Heart left ventricle (tissue), 16 donors: Measurements from ENCODE around the gene CTPS2. TPM values are rescaled to one million over a fixed set of nuclear protein-coding genes. Genes with fewer than 3 reads are reported as not detected.

Source experiments
- ATAC-seq, 4 donors: fragments of 200-7000 bp; cut with Tn5 transposase; one replicate each; pipeline ENCODE4 v1.9.1; 2020 to 2022; ENCODE audit warnings: moderate library complexity in 4 of 4, mild to moderate bottlenecking in 3 of 4, moderate number of reproducible peaks in 1 of 4
- DNase-seq, 5 donors: peaks; one replicate each; pipeline ENCODE4 v3.0.0-alpha.2; 2020
- H3K27ac ChIP-seq, 12 donors: fragments of 200-600 bp; sonication (generic) in 4 of 12; one replicate each; pipeline versions ENCODE4 v1.5.0 to v1.8.0; 2016 to 2022; ENCODE audit warnings: mild to moderate bottlenecking in 2 of 12
- H3K27me3 ChIP-seq, 9 donors: fragments of 200-600 bp; sonication (generic) in 2 of 9; one replicate each; pipeline versions ENCODE4 v1.5.1 to v1.8.0; 2016 to 2022; ENCODE audit warnings: mild to moderate bottlenecking in 3 of 9
- H3K36me3 ChIP-seq, 9 donors: fragments of 200-600 bp; sonication (generic) in 2 of 9; one replicate each; pipeline versions ENCODE4 v1.5.0 to v1.8.0; 2018 to 2022; ENCODE audit warnings: mild to moderate bottlenecking in 2 of 9
- H3K4me1 ChIP-seq, 12 donors: fragments of 200-600 bp; sonication (generic) in 4 of 12; one replicate each; pipeline versions ENCODE4 v1.5.0 to v1.8.0; 2016 to 2022; ENCODE audit warnings: mild to moderate bottlenecking in 3 of 12
- H3K4me3 ChIP-seq, 12 donors: fragments of 200-600 bp; sonication (generic) in 4 of 12; one replicate each; pipeline versions ENCODE4 v1.5.0 to v1.8.0; 2017 to 2022; ENCODE audit warnings: mild to moderate bottlenecking in 9 of 12, moderate library complexity in 4 of 12
- H3K9me3 ChIP-seq, 12 donors: fragments of 200-600 bp; sonication (generic) in 4 of 12; one replicate each; pipeline versions ENCODE4 v1.5.0 to v1.8.0; 2016 to 2022; ENCODE audit warnings: mild to moderate bottlenecking in 1 of 12
- POLR2A ChIP-seq, 2 donors: fragments of 450-650 bp; IDR thresholded peaks; one replicate each; pipeline ENCODE4 v1.6.1; 2017; ENCODE audit warnings: antibody characterized with exemption in 2 of 2, mild to moderate bottlenecking in 2 of 2, moderate library complexity in 2 of 2
- WGBS, 4 donors: extraction: QIAGEN DNeasy Blood & Tissue Kit in 2 of 4; methylation state at CpG; one replicate each; pipeline versions ENCODE4 v1.1.5 to v1.1.7; 2013 to 2018; 5-methylcytosine and 5-hydroxymethylcytosine counted together
- intact Hi-C, 10 donors: fragments of 100-400 bp; cut with DNase I; formaldehyde crosslinking; loops; one replicate each; pipeline versions ENCODE4 v1.11.1 to v1.14.2; 2022
- polyA plus RNA-seq, 2 donors: library from polyadenylated mRNA; stranded (reverse); fragments of 200-250 nt; gene quantifications; one replicate each; pipeline ENCODE4 v1.2.3, GENCODE V29; 2013
- total RNA-seq, 9 donors: library from RNA; depleted of rRNA in 2 of 9; stranded (reverse); fragments of >200 nt in 2 of 9; fragmentation: NEBNext Ultra II Directional in 3 of 9; extraction: Animal tissue kit (Norgen Biotek cat#: 25700) in 3 of 9; gene quantifications; one replicate each; pipeline versions ENCODE4 v1.1.0 to v1.2.4, GENCODE V29; 2016 to 2023
- TF ChIP-seq, protein P1 (sequence below), 12 donors: fragments of 200-600 bp; sonication (generic) in 4 of 12; IDR thresholded peaks; one replicate each; pipeline versions ENCODE4 v1.5.0 to v1.8.0; 2018 to 2022; ENCODE audit warnings: antibody characterized with exemption in 12 of 12, mild to moderate bottlenecking in 5 of 12
- donor health status: ischemic (EF 13 %, LVEDD 7.1; RV severe dilation, severe dysfunction).
- donor health status: healthy with polysubstance abuse.
- donor health status: DM: no; HTN: yes; CAD: no.
- donor health status: DM: no; HTN: no; CAD: no.
- donor health status: ischemic (EF 25% LVEDD 6.9; RV normal size, moderate dysfunction).
- donor health status: ischemic (EF 25% LVEDD 5.7; RV mildly dilated, moderate dysfunction).
- donor health status: healthy.
- donor health status: DM: yes; HTN: yes; CAD: no.
- donor health status: ischemic (EF 35%, LVEDD 5.7; RV mildly dilated, moderate dysfunction).
- donor health status: nonischemic (EF 11% LVEDD 7.7; RV severe dilation, severe dysfunction).
- donor health status: DM: yes; HTN: yes; CAD: no.
- donor health status: PGD.
- donor health status: ischemic (EF 29% LVEDD 5.4; RV normal size, mild dysfunction).
- donor health status: nonischemic (EF 23%, LVEDD 6.1; RV moderate dilation, normal function).

CTPS2 gene
- total and polyA plus RNA-seq, 11 donors, result 3.1 to 8.3 (median 4.8) TPM

DNA sequence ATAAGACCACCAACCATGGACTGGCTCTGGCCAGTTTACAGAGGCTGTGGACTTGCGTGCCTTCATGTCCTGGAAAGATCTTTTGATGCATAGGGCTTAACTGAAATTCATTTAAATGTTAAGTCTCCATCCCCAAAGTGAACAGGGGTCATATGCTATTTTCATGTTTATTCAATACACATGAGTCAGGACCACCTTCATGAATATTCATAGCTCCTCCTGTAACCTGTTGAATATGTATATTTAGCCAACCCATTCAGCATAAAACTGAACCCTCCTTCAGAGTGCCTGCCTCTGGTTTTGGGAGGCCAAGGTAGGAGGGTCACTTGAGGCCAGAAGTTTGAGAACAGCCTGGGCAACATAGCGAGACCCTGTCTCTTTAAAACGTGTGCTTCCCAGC lies 7.1 kb downstream of the CTPS2 start:
- ATAC-seq (no peak), DNase-seq (no peak)
- Histone ChIP-seq H3K36me3 (peaks cover 0 to 22% (median 0%) of the 10 kb centered on the region in 9 donors), H3K27me3 (peaks cover 0 to 6% (median 0%) of the 10 kb centered on the region in 9 donors), H3K4me3 (no peak overlapping the region), H3K4me1 (no peaks in the 10 kb centered on the region), H3K27ac (no peak overlapping the region), H3K9me3 (no peaks in the 10 kb centered on the region)
- intact Hi-C loops, result no loop called here
- TF ChIP-seq POLR2A (IDR thresholded peaks at IDR 0.05), result no peak
- TF ChIP-seq, protein P1, sequence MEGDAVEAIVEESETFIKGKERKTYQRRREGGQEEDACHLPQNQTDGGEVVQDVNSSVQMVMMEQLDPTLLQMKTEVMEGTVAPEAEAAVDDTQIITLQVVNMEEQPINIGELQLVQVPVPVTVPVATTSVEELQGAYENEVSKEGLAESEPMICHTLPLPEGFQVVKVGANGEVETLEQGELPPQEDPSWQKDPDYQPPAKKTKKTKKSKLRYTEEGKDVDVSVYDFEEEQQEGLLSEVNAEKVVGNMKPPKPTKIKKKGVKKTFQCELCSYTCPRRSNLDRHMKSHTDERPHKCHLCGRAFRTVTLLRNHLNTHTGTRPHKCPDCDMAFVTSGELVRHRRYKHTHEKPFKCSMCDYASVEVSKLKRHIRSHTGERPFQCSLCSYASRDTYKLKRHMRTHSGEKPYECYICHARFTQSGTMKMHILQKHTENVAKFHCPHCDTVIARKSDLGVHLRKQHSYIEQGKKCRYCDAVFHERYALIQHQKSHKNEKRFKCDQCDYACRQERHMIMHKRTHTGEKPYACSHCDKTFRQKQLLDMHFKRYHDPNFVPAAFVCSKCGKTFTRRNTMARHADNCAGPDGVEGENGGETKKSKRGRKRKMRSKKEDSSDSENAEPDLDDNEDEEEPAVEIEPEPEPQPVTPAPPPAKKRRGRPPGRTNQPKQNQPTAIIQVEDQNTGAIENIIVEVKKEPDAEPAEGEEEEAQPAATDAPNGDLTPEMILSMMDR (IDR thresholded peaks at IDR 0.05), result no peak
- 88 to 95% (median 94%) methylated on average over 3 of the region's 3 CpGs for WGBS, 4 donors

DNA sequence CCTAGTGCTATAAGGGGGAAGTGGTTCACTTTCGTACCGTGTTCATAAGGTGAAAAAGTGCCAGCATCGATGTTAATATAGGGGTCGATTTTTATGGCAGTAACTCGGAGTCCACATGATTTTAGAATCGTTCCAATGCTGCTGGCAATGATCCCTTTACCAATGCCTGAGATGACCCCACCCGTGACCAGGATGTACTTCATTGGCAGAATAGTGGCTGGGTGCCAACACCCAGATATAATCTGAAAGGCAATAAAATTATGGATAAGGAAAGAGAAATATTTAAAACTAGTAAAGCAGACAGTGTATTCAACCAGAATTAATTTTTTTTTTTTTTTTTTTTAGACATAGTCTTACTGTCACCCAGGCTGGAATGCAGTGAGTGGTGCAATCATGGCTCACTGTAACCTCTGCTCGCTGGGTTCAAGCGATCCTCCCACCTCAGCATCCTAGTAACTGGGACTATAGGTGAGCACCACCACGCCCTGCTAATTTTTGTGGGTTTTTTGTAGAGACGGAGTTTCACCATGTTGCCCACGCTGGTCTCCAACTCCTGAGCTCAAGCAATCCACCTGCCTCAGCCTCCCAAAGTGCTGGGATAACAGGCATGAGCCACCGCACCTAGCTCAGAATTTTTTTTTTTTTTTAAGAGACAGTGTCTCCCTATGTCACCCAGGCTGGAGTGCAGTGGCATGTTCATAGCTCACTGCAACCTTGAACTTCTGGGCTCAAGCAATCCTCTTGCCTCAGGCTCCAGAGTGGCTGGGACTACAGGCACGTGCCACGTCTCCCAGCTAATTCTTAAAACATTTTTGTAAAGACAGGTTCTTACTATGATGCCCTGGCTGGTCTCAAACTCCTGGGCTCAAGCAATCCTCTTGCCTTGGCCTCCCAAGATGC lies 9.5 kb downstream of the CTPS2 start:
- intact Hi-C loops, result no loop called here
- TF ChIP-seq, protein P1 (IDR thresholded peaks at IDR 0.05), result no peak
- TF ChIP-seq POLR2A (IDR thresholded peaks at IDR 0.05), result no peak
- Histone ChIP-seq H3K9me3 (no peaks in the 10 kb centered on the region), H3K4me3 (no peak overlapping the region), H3K27me3 (peaks cover 0 to 5% (median 0%) of the 10 kb centered on the region in 9 donors), H3K36me3 (peaks cover 0 to 30% (median 3%) of the 10 kb centered on the region in 9 donors), H3K27ac (no peak overlapping the region), H3K4me1 (no peaks in the 10 kb centered on the region)
- ATAC-seq (no peak), DNase-seq (no peak)
- 87 to 91% (median 88%) methylated on average over 15 of the region's 15 CpGs for WGBS, 4 donors

DNA sequence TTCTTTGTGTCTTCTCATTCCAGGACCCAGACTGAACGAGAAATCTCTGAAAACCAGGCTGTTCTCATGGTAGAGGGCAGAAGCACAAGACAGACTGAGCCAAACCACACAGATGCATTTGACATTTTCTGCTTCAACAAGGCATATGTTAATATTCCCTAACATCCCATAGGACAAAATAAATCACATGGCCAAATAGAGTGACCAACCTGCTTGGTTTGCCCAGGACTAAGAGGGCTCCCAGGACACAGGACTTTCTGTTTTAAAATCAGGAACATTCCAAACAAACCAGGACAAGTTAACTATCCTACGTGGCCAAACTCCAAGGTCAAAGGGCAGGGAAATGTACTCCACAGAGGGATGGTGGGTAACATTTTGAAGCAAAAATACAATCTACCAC lies 11.7 kb downstream of the CTPS2 start:
- Histone ChIP-seq H3K27me3 (peaks cover 0 to 13% (median 0%) of the 10 kb centered on the region in 9 donors), H3K36me3 (peaks cover 0 to 29% (median 3%) of the 10 kb centered on the region in 9 donors), H3K4me3 (no peak overlapping the region), H3K4me1 (no peaks in the 10 kb centered on the region), H3K27ac (no peak overlapping the region), H3K9me3 (no peaks in the 10 kb centered on the region)
- TF ChIP-seq, protein P1 (IDR thresholded peaks at IDR 0.05), result no peak
- TF ChIP-seq POLR2A (IDR thresholded peaks at IDR 0.05), result no peak
- no peak for ATAC-seq
- WGBS, 4 donors, result 69 to 89% (median 80%) methylated on average over 2 of the region's 2 CpGs
- intact Hi-C loops, result no loop called here
- no peak for DNase-seq

DNA sequence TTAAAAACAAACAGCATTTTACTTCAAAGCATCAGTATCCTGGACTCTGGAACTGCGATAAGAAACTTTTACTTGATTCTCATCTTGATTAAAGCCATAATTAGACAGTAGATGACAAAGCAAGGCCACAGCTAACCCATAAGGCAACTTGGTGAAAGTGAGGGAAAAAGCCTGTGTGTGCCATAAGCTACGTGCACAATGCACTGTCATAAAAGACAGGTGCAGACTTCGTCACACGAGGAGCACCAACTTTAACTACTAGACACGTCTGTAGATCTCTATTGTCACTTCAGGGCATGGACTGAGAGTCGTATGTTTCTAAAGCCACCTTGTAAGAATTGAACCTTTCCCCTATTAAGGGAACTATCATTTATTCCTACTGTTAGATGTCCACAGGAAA lies 13.1 kb downstream of the CTPS2 start:
- Histone ChIP-seq H3K36me3 (peaks cover 0 to 29% (median 3%) of the 10 kb centered on the region in 9 donors), H3K9me3 (no peaks in the 10 kb centered on the region), H3K27ac (no peak overlapping the region), H3K4me3 (no peak overlapping the region), H3K27me3 (peaks cover 0 to 13% (median 0%) of the 10 kb centered on the region in 9 donors), H3K4me1 (no peaks in the 10 kb centered on the region)
- 87 to 93% (median 89%) methylated on average over 6 of the region's 6 CpGs for WGBS, 4 donors
- DNase-seq (no peak), ATAC-seq (no peak)
- no peak for TF ChIP-seq POLR2A (IDR thresholded peaks at IDR 0.05)
- TF ChIP-seq, protein P1 (IDR thresholded peaks at IDR 0.05), result no peak
- intact Hi-C loops, result loop anchor here in 2 of 10 donors (10.0 kb wide), 3 partner anchors 575 to 1015 kb away; partner anchors contain the start of gene GRPR (in 1 of the 2)
